A673 (cell line): ENCODE data around the gene VBP1. TPM values are rescaled to one million over a fixed set of nuclear protein-coding genes. Genes with fewer than 3 reads are reported as not detected.

Experiments
- BruUV-seq: library from RNA; stranded (reverse); fragments of 400-500 nt; replicated peaks from 2 replicates; lab custom pipeline; 2021; lab: Mats Ljungman, UMichigan
- CTCF ChIA-PET: fragments of 300-600 bp; sonication (Branson Sonifier 250); formaldehyde crosslinking; loops from one replicate; lab custom pipeline; 2022; ENCODE audit warnings: antibody characterized with exemption; lab: Charles Lee
- POLR2A ChIA-PET: fragments of 300-600 bp; sonication (Branson Sonifier 250); formaldehyde crosslinking; loops from one replicate; lab custom pipeline; 2022; ENCODE audit warnings: antibody characterized with exemption; ENCODE audit not compliant: low non-redundant PET; lab: Charles Lee
- DNase-seq: peaks from one replicate; pipeline ENCODE4 v3.0.0-alpha.2; 2015; ENCODE audit warnings: low spot score
- H3K27ac ChIP-seq: fragments of 200-600 bp; sonication (generic); 2 replicates; pipeline ENCODE4 v1.5.1; 2016; ENCODE audit warnings: mixed run types, low read depth, mild to moderate bottlenecking, mixed read lengths, antibody characterized with exemption, low read length; ENCODE audit not compliant: poor library complexity, severe bottlenecking
- H3K27me3 ChIP-seq: fragments of 200-600 bp; sonication (generic); replicated peaks from 2 replicates; pipeline ENCODE4 v1.6.1; 2017; ENCODE audit warnings: mixed run types, low read depth, mild to moderate bottlenecking, mixed read lengths, antibody characterized with exemption, low read length; ENCODE audit not compliant: insufficient read depth, poor library complexity
- H3K36me3 ChIP-seq: fragments of 200-600 bp; sonication (generic); 2 replicates; pipeline ENCODE4 v1.6.1; 2016; ENCODE audit warnings: mixed run types, mild to moderate bottlenecking, mixed read lengths, antibody characterized with exemption, low read length; ENCODE audit not compliant: insufficient read depth, poor library complexity, severe bottlenecking
- H3K4me1 ChIP-seq: fragments of 200-600 bp; sonication (generic); 2 replicates; pipeline ENCODE4 v1.6.1; 2017; ENCODE audit warnings: mixed run types, mild to moderate bottlenecking, mixed read lengths, antibody characterized with exemption, low read length; ENCODE audit not compliant: insufficient read depth, poor library complexity, severe bottlenecking
- H3K4me3 ChIP-seq: fragments of 200-600 bp; sonication (generic); 2 replicates; pipeline ENCODE4 v1.5.1; 2016; ENCODE audit warnings: low read depth, mixed run types, mild to moderate bottlenecking, mixed read lengths, low read length; ENCODE audit not compliant: poor library complexity, severe bottlenecking
- H3K9me3 ChIP-seq: fragments of 200-600 bp; sonication (generic); 2 replicates; pipeline ENCODE4 v1.6.1; 2016; ENCODE audit warnings: mixed run types, low read depth, mild to moderate bottlenecking, mixed read lengths, antibody characterized with exemption, low read length; ENCODE audit not compliant: poor library complexity, severe bottlenecking
- CTCF ChIP-seq: fragments of 300-800, 200-600 bp; sonication (generic); conservative IDR thresholded peaks from 2 replicates; pipeline ENCODE4 v1.5.1; 2017; ENCODE audit warnings: low read depth, mild to moderate bottlenecking, antibody characterized with exemption, low read length, moderate library complexity, mixed read lengths
- EZH2 ChIP-seq: fragments of 200-600 bp; sonication (generic); IDR thresholded peaks from 2 replicates; pipeline ENCODE4 v1.6.1; 2017; ENCODE audit warnings: borderline replicate concordance, low read depth, mild to moderate bottlenecking, mixed read lengths, antibody characterized with exemption, low read length; ENCODE audit not compliant: poor library complexity, severe bottlenecking
- intact Hi-C: fragments of 100-400 bp; cut with micrococcal nuclease; formaldehyde crosslinking; loops from one replicate; pipeline ENCODE4 v1.10.0; 2022; ENCODE audit not compliant: unreplicated experiment
- total RNA-seq: library from RNA; stranded (reverse); gene quantifications from 2 replicates; pipeline ENCODE4 v1.2.3, GENCODE V29; 2021

The VBP1 gene
- total RNA-seq, 1 experiment from 2014 or later, result 119 TPM

- Histone ChIP-seq H3K27me3 (no peaks in the 10 kb centered on the region), H3K36me3 (no peaks in the 10 kb centered on the region), H3K27ac (no peak overlapping the region), H3K9me3 (no peaks in the 10 kb centered on the region), H3K4me3 (no peak overlapping the region), H3K4me1 (no peaks in the 10 kb centered on the region)
- POLR2A ChIA-PET, result no interaction called here
- DNase-seq, result no peak
- no TSS peak for BruUV-seq
- intact Hi-C loops, result no loop called here
- no peak for TF ChIP-seq CTCF
- no peak for TF ChIP-seq EZH2
- CTCF ChIA-PET, result no interaction called here
Observed at GRCh38 chrX:155259752-155260151, 43.5 kb downstream of the VBP1 start.

GRCh38 chrX:155262970-155263754, 46.9 kb downstream of the VBP1 start:
- Histone ChIP-seq H3K9me3 (peaks cover 5% of the 10 kb centered on the region), H3K4me3 (no peak overlapping the region), H3K27ac (no peak overlapping the region), H3K27me3 (no peaks in the 10 kb centered on the region), H3K36me3 (no peaks in the 10 kb centered on the region), H3K4me1 (no peaks in the 10 kb centered on the region)
- ChIA-PET POLR2A (no interaction called here), CTCF (no interaction called here)
- TF ChIP-seq EZH2, result no peak
- TF ChIP-seq CTCF, result no peak
- intact Hi-C loops, result no loop called here
- no peak for DNase-seq
- BruUV-seq, result no TSS peak

GRCh38 chrX:155263854-155264628, 47.8 kb downstream of the VBP1 start, which contains the start of gene RAB39B:
RAB39B (minus strand) TSS chrX:155264491; CDS start chrX:155264288, 203 bp downstream.
- no peaks in the 10 kb centered on the region for H3K36me3 ChIP-seq
- peak; percentile 53 for DNase-seq
- H3K27ac ChIP-seq, result no peak within 1 kb of the TSS
- no peak for TF ChIP-seq EZH2
- TF ChIP-seq CTCF, result 0 out of 2 replicates have a peak, but pooled peaks have one; percentile 18
- intact Hi-C loops, result no loop called here
- ChIA-PET CTCF (no interaction called here), POLR2A (no interaction called here)
- no peaks in the 10 kb centered on the region for H3K27me3 ChIP-seq
- H3K9me3 ChIP-seq, result peaks cover 5% of the 10 kb centered on the region
- no TSS peak for BruUV-seq
- no peaks in the 10 kb centered on the region for H3K4me1 ChIP-seq
- peak within 1 kb of the TSS; percentile 42 for H3K4me3 ChIP-seq
